HG03064 (cell line): ENCODE data around the gene RPL18A.

ENCODE experiments used
- ATAC-seq: cut with Tn5 transposase; IDR thresholded peaks from one replicate; pipeline ENCODE4 v1.9.1; 2021; ENCODE audit warnings: low read depth; ENCODE audit not compliant: unreplicated experiment

The RPL18A gene

GRCh38 chr19:17859533-17860330 is at the start of gene RPL18A:
TSS of gene RPL18A (plus strand) at chr19:17859910. CDS start at chr19:17859957, 47 bp downstream.
- ATAC-seq = peak; percentile 78

GRCh38 chr19:17811103-17811502 is 48.6 kb upstream of the RPL18A start:
- no peak for ATAC-seq

GRCh38 chr19:17811681-17812080 is 48.0 kb upstream of the RPL18A start:
- no peak for ATAC-seq

- ATAC-seq = no peak
Observed at GRCh38 chr19:17812099-17812498, 47.6 kb upstream of the RPL18A start.

- ATAC-seq = no peak
Observed at GRCh38 chr19:17817668-17818363, 41.9 kb upstream of the RPL18A start.

GRCh38 chr19:17821190-17821589 is 38.5 kb upstream of the RPL18A start, which contains the start of gene INSL3:
TSS of gene INSL3 (minus strand) at chr19:17821519. CDS start at chr19:17821506, 13 bp downstream.
- no peak for ATAC-seq

- ATAC-seq = no peak
Observed at GRCh38 chr19:17824339-17824738, 35.4 kb upstream of the RPL18A start.

- no peak for ATAC-seq
Observed at GRCh38 chr19:17826508-17827056, 33.1 kb upstream of the RPL18A start.

GRCh38 chr19:17829855-17830566 is 29.7 kb upstream of the RPL18A start:
- ATAC-seq = no peak

GRCh38 chr19:17830567-17831418 is 28.9 kb upstream of the RPL18A start:
- ATAC-seq = no peak

GRCh38 chr19:17831419-17831888 is 28.3 kb upstream of the RPL18A start:
- ATAC-seq = no peak

GRCh38 chr19:17832443-17833208 is 27.1 kb upstream of the RPL18A start:
- ATAC-seq = no peak

- no peak for ATAC-seq
Observed at GRCh38 chr19:17834350-17835181, 25.1 kb upstream of the RPL18A start.

- no peak for ATAC-seq
Observed at GRCh38 chr19:17835182-17836006, 24.3 kb upstream of the RPL18A start.

GRCh38 chr19:17836530-17836929 is 23.2 kb upstream of the RPL18A start:
- ATAC-seq = no peak

- ATAC-seq = no peak
Observed at GRCh38 chr19:17837972-17838371, 21.7 kb upstream of the RPL18A start.

- no peak for ATAC-seq
Observed at GRCh38 chr19:17840019-17840418, 19.7 kb upstream of the RPL18A start.
